Activated T-helper 1 cell treated with Interleukin-2 at 50 U/mL for 16 hours (primary cell): ENCODE measurements around the gene DNLZ.
A peak's percentile ranks its signal among the peaks of the same experiment; 100 is the strongest.
"Not testable (repeated sequence)": the region's sequence is repeated elsewhere in the genome, so short reads cannot be mapped to it uniquely, and the experiment has no call there.

Source experiments
- DNase-seq: peaks from one replicate; pipeline ENCODE4 v3.0.0-alpha.2; 2020; ENCODE audit warnings: low read depth

DNLZ gene

DNA sequence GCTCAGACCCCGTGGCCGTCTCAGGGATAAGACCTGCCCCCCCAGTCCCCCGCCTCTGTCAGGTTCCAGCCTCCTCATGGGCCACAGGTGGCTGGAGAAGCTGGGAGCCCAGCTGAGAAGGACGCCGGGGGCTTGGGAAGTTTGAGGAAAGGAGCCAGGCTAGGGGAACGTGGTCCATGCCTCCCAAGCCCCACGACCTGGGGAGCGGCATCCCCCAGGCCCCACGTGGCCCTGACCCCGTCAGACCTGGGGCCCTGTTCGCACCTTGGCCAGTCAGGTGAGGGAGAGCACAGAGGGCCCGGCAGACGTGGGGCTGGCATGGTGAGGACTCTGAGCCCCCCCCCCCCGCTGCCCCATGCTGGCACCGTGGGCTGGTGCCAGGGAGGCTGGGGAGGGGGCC, 32.5 kb downstream of the DNLZ start:
- DNase-seq: no peak

DNA sequence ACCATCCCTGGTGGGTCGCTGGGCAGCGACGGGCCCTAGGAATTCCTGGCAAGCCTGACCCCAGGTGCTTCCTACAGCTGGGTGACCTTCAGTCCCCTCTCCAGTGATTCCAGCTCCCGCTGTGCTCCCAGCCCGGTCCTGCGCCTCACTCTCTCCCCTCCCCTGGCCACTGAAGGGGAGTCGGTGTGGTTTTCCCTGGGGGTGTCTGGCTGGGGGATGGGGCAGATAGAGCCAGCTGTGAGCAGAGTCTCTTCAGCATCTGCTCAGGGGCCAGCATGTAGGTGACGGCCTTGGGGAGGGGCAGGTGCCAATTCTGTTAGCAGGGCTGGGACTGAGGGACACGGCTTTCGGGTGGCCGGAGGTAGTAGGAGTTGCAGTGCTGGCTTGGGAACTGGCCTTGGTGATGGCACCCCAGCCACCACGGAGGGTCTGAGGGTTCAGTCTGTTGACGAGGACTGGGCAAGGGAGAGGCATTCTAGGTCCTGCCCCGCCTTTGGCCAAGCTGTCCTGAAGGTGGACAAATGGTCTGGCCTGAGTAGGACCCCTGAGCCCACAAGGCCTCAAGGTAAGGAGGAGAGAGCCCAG, 33.0 kb downstream of the DNLZ start:
- DNase-seq: no peak

DNA sequence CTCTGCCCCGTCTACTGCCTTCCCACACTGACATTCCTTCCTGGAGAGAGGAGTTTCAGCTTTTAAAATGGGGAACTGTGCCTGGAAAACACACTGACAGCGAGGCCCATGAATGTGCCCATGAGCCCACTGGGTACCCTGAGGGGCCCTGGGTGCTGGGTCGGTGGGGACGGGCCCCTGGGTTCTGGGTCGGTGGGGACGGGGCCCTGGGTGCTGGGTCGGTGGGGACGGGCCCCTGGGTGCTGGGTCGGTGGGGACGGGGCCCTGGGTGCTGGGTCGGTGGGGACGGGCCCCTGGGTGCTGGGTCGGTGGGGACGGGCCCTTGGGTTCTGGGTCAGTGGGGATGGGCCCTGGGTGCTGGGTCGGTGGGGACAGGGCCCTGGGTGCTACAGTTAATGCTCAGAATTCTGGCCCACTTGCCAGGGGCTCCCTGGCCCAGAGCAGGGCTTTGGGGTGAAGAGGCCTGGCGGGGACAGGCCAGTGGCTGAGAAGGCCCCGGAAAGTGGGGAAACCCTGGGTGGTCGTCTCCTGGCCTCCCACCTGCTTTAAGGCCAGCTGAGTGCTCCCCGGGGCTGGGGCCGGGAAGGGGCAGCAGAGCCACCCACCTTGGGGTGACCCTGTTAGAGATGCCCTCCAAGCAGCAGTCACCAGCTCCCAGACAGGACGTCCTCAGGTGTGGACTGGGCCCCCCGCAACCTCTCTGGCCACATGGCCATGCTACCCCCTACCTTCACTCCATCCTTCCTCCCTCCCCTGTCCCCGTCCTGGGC, 33.7 kb downstream of the DNLZ start:
- DNase-seq: no peak

DNA sequence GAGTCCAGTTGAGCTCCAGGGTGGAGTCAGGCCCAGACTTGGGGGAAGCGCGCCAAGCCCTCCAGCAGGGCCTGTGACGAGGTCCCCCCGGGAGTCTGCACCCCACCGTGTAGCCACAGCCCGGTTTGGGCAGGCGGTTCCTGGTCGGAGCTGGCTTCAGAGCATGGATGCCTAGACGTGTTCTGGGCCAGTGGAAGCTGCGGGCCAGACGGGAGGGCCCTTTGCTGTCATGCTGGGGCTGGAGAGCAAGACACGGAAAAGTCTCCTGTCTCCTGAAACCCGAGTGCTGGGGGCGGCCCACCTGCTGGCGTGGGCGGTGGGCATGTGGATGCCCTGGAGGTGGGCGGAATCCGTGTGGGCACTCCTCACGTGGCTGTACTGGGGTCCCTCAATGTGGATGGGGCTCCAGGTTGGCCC, 34.3 kb downstream of the DNLZ start:
- no peak for DNase-seq

DNA sequence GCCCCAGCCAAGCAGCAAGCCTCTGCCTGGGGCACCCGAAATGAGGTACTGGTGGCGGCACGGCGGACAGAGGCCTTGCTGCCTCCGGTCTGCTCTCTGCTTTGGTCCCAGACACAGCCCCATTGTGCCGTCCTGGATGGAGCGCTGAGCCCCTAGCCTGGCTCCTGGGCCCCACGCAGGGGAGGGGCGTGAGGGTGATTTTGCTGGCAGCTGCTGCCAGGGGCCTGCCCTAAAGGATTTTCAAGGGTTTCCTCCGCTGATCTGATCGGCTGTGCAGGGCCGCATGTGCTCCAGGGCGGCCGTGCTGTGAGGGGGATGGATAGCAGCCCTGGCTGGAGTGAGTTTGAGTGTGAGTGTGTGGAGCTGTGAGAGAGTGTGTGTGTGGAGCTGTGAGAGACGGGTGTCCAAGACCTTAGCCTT, 34.9 kb downstream of the DNLZ start:
- DNase-seq: no peak

DNA sequence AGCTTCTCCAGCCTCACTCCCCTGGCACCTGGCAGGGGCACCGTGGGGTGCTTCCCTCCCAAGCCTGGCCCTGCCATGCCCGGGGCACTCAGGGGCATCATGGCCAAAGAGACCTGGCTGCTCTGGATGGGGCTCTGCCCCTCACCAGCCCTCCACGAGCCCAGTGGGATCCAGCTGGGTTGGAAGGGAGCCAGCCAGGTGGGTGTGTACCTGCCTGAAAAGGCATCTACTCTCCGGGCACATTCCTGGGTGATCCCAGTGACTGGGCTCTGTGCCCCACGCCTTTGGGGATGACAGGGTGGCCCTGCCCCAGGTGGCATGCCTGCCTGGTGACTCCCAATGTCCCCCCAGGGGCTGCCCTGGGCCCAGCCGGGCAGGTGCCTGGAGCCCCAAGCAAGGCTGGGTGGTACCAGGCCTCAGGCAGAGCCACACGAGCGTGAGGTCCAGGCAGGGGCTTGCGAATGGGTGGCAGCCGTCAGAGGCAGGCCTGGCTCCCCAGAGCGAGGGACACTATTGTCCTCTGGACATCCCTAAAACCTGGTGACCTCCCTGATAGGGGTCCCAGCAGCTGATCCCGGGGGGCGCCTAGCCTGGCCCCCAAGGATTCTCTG, 35.4 kb downstream of the DNLZ start:
- no peak for DNase-seq

DNA sequence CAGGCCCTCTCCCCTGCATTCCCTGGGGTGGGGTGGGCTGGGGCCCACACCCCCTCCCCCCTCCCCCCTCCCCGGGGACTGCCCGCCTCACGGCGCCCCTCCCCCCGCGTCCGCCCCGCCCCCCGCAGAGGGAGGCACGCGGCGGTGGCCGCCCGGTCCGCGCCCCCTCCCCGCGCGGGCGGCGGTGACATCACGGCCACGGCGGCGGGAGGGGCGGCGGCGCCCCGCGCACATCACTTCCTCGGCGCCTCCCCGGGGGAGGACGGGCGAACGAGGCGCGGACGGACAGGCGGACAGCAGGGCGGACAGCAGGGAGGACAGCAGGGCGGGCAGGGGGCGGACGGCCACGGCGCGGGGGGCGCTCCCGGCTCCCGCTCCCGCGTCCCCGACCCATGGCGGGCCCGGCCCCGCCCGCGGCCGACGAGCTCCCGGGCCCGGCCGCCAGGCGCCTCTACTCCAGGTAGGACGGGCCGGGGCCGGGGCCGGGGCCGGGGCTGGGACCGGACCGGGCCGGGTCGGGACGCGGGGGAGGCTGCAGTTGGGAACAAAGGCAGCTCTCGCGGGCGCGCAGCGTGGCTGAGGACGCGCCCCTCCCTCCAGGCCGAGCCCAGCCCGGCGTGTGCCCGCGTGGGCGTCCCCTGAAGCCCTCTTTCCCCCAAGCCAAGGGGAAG, 36.1 kb downstream of the DNLZ start, which contains the start of gene GPSM1:
GPSM1 (plus strand) TSS at position 236 of the 671 bp plus-strand sequence; CDS start at position 393, 157 bp downstream.
- DNase-seq: peak; percentile 20

DNA sequence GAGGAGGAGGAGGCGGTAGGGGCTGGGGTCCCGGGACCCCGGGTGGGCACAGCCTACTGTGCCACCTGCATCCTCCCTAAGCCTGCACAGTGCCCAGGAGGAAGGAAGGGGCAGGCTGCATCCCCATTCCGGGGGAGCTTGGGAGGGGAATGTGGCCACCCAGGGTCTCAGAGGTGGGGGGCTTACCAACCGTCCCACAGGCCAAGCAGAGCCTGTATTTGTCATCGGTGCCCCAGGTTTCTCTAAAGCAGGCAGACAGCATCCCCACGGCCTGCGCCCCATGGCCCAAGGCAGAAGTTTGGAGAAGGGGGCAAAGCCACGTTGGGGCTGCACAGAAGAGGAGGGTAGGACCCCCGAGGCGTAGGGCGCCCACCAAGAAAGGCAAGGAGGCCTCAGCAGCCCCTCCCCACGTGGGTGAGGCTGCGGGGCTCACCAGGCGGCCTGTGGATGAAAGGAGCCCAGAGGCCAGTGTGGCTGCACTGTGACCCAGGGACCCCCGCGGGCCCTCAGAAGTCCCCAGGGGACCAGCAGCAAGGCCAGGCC, 36.7 kb downstream of the DNLZ start:
- DNase-seq: no peak

DNA sequence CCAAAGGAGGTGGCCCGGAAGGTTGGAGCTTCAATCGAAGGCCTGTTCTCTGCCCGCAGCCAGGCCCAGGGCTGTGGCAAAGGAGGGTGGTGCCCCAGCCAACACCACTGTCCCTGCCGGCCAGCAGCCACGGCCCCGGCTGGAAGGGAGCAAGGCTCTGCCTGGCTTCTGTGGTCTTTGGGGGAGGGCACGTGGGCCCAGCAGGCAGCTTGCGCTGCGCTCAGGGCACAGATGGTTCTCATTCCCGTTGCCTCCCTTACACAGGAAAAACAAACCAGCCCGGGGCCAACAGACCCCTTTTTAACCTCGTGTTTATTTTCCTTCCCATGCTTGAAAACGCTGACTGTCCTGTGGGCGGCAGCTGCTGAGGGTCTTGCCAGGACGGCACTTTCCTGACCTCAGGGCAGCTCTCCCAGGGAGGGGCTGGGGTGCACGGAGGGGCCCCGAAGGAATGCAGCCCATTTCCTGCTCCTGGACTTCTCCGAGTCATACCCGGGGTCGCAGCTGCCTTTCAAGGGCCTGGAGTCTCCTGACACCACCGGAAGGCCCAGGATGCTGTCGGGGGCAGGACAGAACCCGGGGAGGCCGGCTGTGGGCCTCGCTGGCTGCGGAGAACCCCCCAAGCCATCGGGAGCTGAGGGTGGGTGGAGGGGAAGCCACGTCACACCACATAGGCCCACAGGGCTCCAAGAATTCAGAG, 37.3 kb downstream of the DNLZ start:
- no peak for DNase-seq

DNA sequence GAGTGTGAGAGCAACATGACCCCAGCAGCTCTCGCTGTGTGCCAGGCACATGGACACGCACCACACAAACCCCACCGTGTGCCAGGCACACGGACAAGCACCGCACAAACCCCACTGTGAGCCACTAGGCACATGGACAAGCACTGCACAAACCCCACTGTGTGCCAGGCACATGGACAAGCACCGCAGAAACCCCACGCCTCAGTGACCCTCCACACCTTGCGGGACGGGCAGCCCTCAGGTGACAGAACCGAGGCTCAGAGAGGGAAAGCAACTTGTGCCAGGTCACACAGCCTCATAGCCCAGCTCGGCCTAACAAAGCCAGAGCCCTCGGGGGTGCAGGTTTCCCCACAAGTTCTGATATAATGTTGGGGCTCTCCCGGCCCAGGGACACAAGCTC, 38.2 kb downstream of the DNLZ start:
- DNase-seq: no peak

DNA sequence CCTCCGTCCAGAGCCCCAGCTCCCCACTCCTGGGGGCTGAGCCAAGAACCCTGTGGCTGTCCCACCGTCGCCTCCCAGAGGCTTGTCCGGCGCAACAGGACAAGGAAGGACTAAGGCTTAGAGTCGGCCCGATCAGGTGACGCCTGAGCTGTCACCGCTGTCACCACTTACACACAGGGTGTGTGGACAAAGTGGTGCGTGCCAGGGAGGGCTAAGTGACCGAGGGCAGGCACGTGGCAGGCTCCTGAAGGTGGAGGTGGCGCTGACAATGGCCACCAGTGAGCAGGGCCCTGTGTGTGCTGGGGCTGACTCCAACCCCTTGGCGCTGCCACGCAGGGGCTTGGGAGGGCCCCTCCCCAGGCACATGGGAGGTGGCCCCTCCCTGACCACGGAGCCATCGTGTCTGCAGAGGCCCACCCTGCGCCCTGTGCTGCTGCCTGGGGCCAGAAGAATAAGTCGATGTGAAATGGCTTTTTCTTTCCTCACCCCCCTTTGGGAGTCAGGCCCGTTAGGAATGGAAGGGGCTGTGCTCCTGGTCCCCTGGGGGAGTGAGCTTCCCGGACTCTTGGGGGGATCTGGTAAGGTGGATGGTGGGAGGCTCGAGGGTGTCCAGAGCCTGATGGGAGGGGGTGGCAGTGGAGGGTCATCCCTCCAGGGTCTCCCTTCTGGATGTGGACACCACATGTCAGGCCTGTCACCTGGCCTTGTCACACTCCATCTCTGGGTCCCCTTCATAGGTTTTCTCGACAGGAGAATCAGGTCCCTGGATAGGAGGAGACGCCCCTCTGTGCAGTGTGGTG, 38.8 kb downstream of the DNLZ start:
- DNase-seq: no peak

DNA sequence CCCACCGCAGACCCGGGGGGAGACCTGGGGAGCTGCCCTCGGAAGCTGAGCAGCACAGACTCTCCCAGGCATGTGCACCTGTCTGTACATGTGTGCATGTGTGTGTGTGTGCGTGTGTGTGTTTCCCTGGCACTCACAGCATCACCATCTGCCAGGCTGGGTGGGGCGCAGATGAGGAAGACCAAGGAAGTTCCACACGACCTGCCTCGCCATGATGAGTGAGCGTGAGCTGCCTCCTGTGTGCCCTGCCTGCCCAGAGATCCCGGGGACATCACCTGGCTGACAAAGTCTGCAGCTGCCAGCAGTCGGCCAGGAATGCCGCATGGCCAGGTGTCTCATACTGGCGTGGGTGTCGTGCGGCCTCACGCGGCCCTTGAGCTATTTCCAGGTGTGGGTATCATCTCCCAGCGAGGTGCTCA, 40.2 kb downstream of the DNLZ start:
- no peak for DNase-seq

DNA sequence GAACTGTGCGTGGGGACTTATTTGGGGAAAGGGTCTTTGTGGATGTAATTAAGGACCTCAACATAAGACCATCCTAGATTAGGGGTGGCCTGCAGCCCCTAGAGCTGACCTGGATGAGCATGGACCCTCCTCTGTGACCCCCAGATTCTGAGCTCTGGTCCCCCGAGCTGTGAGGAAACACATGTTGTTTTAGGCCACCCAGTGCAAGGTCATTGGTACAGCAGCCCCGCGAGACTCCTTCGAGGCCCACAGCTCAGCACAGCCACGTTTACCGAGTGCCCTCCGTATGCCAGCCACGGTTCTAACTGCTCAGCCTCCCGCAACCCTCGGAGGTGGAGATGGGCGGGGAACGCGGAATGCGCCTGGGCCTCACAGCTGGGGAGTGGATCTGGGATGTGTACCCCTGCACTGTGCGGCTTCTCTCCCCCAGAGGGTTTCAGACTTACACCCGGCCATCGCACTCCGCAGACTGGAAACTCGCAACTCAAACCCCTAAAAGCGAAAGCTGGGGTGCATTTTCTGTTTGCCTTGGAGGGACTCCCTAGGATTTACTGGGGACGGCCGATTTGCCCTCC, 40.7 kb downstream of the DNLZ start:
- no peak for DNase-seq

DNA sequence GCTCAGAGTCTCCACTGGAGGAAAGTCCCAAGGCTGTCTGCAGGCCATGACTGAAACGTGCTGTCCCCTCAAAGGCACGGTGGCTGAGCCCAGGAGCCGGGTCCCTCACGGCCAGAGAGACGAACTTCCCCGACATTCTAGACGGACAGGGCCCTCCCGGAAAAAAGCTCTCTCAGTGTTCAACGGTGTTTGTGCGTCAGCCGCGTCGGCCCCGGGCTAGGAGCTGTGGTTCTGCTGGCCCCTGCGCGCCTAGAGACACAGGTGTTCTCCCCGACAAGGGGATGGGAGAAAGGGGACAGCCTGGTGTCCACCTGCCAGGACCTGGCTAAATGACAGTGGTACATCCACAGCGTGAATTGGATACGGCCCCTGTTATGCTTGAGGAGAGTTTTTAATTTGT, 42.0 kb downstream of the DNLZ start:
- DNase-seq: no peak

DNA sequence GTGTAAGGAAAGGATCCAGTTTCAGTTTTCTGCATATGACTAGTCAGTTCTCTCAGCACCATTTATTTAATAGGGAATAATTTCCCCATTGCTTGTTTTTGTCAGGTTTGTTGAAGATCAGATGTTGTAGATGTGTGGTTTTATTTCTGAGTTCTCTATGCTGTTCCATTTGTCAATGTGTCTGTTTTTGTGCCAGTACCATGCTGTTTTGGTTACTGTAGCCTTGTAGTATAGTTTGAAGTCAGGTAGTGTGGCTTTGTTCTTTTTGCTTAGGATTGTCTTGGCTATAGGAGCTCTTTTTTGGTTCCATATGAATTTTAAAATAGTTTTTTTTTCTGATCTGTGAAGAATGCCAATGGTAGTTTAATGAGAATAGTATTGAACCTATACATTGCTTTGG, 42.6 kb downstream of the DNLZ start:
- not testable (repeated sequence) for DNase-seq

DNA sequence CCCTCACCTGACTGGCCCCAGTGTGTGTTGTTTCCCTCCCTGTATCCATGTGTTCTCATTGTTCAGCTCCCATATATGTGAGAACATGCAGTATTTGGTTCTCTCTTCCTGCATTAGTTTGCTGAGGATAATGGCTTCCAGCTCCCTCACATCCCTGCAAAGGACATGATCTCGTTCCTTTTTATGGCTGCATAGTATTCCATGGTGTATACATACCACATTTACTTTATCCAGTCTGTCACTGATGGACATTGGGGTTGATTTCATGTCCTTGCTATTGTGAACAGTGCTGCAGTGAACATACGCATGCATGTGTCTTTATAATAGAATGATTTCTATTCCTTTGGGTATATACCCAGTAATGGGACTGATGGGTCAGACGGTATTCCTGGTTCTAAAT, 43.6 kb downstream of the DNLZ start:
- not testable (repeated sequence) for DNase-seq

DNA sequence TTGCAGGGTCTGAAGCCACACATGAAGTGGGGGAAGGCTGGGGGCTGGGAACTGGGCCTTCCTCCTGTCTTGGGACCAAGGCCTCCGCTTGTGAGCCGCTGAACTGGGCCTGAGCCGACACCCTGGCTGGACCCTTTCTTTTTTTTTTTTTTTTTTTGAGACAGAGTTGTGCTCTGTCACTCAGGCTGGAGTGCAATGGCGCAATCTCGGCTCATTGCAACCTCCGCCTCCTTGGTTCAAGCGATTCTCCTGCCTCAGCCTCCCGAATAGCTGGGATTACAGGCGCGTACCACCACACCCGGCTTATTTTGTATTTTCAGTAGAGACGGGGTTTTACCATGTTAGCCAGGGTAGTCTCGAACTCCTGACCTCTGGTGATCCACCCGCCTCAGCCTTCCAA, 44.3 kb downstream of the DNLZ start:
- DNase-seq: not testable (repeated sequence)

DNA sequence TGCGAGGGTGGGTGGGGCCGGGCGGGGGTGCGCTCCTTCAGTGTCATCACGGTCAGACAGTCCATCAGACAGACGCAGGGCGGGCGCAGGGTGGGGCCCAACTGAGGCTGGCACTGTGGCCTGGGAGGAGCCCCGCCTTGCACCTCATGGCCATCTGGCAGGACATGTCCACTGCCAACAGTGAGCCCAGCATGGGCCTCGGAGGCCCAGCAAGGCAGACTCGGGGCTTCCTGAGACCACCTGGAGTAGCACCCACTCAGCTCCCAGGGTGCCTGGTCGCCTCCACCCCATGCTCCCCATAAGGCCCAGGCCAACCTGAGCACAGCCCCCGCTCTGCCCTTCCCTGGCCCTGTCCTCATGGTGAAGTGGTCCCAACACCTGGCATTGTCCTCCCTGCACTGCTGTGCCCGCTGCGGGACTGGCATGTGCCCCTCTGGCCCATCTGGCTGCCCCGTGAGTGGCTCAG, 44.7 kb downstream of the DNLZ start:
- DNase-seq: no peak

DNA sequence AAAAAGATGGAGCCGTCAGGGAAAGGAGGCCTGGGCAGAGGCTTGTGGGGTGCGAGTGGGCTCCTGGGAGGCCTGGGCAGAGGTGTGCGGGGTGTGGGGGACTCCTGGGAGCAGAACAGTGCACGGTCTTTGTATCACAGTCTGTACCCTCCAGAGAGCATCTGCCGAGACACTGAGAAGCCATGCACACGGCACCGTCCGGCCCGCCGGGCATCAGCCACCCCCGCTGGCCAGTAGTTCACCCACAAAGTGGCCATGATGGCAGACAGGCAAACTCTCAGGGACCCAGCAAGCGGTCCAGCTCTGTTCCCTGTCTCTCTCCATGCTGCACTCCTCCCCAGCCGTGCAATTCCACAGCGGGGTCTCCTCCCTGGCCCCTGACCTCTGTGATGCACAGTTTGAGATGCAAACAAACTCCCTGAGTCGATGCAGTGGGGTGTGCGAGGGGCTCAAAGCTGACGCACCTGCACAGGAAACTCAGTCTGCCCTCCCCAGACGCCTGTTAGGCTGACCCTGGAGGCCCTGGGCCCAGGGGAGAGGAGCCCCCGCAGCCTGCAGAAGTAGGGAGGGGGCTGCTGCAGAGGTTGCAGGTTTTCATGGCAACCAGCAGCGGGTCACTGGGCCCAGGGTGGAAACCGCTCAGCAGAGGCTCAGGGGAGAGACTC, 45.3 kb downstream of the DNLZ start:
- no peak for DNase-seq

DNA sequence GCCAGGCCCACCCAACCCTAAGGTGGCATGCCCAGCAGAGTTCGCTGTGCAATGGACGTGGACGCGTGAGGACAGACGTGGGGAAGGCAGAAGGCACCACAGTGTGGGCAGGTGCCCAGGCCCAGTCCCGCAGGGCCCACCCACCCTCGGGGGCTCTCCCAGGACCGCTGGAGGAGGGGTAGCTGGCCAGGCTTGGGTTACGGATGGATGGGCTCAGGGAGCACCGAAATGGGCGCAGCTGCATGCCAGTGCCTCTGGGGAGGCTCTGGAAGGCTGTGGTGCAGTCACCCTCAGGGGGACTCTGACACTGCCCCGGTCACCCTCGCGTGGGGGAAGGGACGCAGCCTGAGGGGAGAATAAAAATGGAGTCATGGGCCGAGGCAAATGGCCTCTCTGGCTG, 45.8 kb downstream of the DNLZ start:
- no peak for DNase-seq
